ENCODE data around the gene LGR6. TPM values are rescaled to one million over a fixed set of nuclear protein-coding genes. Genes with fewer than 3 reads are reported as not detected.

The LGR6 gene
- total and polyA plus RNA-seq, 2 of the 8 experiments (the other 6 are each of a cell fraction or from before 2014, with no cell fraction given) = 0.50 to 1.0 TPM

DNA sequence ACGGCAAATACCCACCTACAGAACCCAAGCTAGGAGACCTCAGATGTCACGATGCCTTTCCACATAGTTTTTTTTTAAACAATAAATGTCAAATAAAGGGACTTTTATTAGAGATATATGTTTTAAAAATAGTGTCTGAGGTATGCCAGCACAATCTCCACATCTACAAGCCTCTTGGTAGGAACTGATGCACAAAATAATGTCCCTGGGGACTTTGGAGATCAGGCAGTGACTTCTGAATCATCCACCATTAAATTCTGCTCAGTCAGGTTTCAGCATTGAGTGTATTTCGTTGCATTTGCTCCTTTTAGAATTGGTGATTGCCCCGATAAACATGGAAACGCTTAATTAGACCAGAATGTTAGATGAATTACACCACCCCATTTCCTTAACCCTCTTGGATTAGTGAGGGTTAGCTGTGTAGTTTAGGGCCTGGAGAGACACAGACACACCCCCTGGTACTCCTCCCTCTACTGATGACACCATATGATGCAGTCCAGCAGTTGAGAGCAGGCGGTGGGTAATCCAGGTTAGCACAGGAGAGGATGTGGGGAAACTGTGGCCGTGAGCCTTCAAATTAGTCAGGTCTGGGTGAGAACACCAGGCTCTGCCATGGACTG, 33.6 kb downstream of the LGR6 start (continued):
- no peak for TF ChIP-seq KDM1A (IDR thresholded peaks at IDR 0.05; ENCODE audit: borderline replicate concordance, low read length)
- no peak for TF ChIP-seq CHD1 (IDR thresholded peaks at IDR 0.05; ENCODE audit: low read depth, low read length)
- no peak for TF ChIP-seq RXRA (IDR thresholded peaks at IDR 0.05; ENCODE audit: insufficient read depth, low read depth, low read length)
- no peak for TF ChIP-seq TEAD4 (IDR thresholded peaks at IDR 0.05; ENCODE audit: low read depth, low read length)
